ENCODE data around the gene RNF166. TPM values are rescaled to one million over a fixed set of nuclear protein-coding genes. Genes with fewer than 3 reads are reported as not detected.
A peak's percentile ranks its signal among the peaks of the same experiment; 100 is the strongest.

The RNF166 gene
- total RNA-seq, 2 experiments from 2014 or later = 124 to 174 TPM

DNA sequence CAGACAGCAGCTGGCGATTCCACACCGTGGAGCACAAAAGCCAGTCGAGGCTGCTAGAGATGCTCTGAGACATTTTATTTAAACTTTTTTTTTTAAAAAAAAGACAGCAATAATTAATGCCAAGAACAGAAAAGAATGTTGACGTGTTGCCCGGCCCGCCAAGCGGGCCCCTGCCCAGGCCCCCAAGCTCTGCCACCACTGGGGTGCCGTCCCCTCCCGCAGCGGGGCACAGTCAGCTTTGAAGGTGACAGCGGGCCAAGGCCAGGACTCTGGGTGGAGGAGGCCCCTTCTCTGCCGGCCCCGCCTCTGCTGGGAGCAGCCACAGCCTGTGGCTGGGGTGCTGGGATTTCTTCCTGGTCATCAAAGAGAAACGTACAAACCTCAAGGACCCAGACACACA is 9.8 kb downstream of the RNF166 start:
- DNase-seq = no peak
- no peak overlapping the region for H3K4me3 Mint-ChIP-seq
- no peaks in the 10 kb centered on the region for H3K27me3 Mint-ChIP-seq
- peaks cover 48% of the 10 kb centered on the region for H3K4me1 Mint-ChIP-seq
- H3K36me3 Mint-ChIP-seq = peaks cover 22% of the 10 kb centered on the region
- H3K9me3 Mint-ChIP-seq (ENCODE audit: low read depth) = no peaks in the 10 kb centered on the region
- CTCF ChIA-PET = interaction anchor here (0.7 to 2.6 kb wide), 2 partner anchors 15 to 106 kb away, joined by 3 to 8 read pairs; no protein-coding TSS in a partner anchor
- H3K27ac Mint-ChIP-seq = no peak overlapping the region
- ATAC-seq = no peak

DNA sequence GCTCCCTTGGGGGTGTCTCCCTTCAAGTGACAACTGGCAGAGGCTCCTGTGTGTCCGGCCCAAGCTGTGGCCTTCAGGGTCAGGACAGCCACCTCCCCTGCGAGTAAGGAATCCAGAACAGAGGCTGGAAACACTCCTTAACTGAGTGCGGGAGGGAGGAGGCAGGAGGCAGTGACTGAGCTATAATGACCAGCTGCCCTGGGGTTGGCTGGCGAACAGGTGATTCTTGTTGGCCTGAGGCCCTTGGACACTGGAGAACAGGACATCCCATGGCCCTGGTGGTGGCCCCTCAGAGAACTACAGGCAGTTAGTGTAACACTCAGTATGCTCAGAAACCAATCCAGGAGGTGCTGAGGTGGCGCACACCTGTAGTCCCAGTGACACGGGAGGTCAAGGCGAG is 10.5 kb downstream of the RNF166 start:
- Mint-ChIP-seq H3K9me3 (ENCODE audit: low read depth) (no peaks in the 10 kb centered on the region), H3K36me3 (peaks cover 22% of the 10 kb centered on the region), H3K4me3 (no peak overlapping the region), H3K4me1 (peaks cover 52% of the 10 kb centered on the region), H3K27ac (no peak overlapping the region), H3K27me3 (no peaks in the 10 kb centered on the region)
- DNase-seq (no peak), ATAC-seq (no peak)
- CTCF ChIA-PET = no interaction called here

- Mint-ChIP-seq H3K4me1 (peaks cover 52% of the 10 kb centered on the region), H3K4me3 (no peak overlapping the region), H3K27me3 (no peaks in the 10 kb centered on the region)
These were observed 11.0 kb downstream of the RNF166 start for GRCh38 chr16:88695218-88695617.

DNA sequence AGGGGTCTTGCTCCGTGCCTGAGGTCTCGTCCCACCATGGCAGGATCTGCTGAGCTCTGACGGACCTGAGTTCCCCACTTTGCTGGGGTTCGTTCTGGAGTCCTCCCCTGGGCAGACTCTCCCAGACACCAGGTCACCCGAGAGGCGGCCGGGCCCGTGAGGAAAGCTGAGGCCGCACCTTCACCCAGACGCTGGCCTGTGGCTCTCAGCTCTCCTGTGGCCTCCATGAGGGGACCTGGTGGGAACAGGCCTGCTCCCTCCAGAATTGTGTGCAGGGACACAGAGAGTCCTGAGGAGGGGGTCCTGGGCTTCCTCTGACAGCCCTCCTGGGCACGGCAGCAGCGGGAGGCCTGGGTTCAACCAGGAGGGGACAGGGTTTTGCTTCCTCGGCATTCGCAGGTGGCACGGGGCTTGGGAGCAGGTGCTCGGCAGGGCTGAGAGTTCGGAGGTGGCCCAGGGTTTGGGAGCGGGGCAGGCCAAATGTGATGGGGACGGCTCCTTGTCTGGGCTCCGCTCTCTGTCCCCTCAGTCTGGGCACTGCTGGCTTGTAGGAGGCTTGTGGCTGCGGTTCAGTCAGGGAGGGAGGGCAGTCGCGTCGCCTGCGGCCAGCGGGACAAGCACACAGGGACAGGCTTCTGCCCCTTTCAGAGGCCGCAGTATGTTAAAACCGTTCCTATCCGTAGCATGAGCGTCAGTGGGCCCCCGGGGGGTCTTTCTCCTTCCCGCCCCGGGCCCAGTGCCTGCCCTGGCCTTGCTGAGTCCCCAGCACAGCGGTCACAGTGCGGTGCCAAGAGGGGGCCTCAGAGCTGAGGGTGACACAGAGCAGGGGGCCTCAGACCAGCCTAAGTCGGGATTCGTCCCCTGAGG is 11.8 kb downstream of the RNF166 start:
- CTCF ChIA-PET = no interaction called here

More at GRCh38 chr16:88695218-88695617, 11.0 kb downstream of the RNF166 start:
- no peak for ATAC-seq
- no peak for DNase-seq
- Mint-ChIP-seq H3K9me3 (ENCODE audit: low read depth) (no peaks in the 10 kb centered on the region), H3K36me3 (peaks cover 22% of the 10 kb centered on the region), H3K27ac (no peak overlapping the region)
- CTCF ChIA-PET = no interaction called here

GRCh38 chr16:88693420-88694177 is 12.6 kb downstream of the RNF166 start:
- Mint-ChIP-seq H3K4me3 (no peak overlapping the region), H3K27ac (no peak overlapping the region), H3K4me1 (peaks cover 45% of the 10 kb centered on the region), H3K9me3 (ENCODE audit: low read depth) (no peaks in the 10 kb centered on the region), H3K27me3 (peaks cover 3% of the 10 kb centered on the region), H3K36me3 (peaks cover 13% of the 10 kb centered on the region)
- DNase-seq = no peak
- ATAC-seq = no peak
- CTCF ChIA-PET = no interaction called here

More for the DNA sequence above, 11.8 kb downstream of the RNF166 start:
- Mint-ChIP-seq H3K36me3 (peaks cover 15% of the 10 kb centered on the region), H3K4me3 (no peak overlapping the region), H3K9me3 (ENCODE audit: low read depth) (no peaks in the 10 kb centered on the region), H3K4me1 (peaks cover 47% of the 10 kb centered on the region), H3K27me3 (no peaks in the 10 kb centered on the region), H3K27ac (peak overlapping the region; percentile 24)
- ATAC-seq (no peak), DNase-seq (no peak)

GRCh38 chr16:88692861-88693260 is 13.3 kb downstream of the RNF166 start:
- Mint-ChIP-seq H3K27ac (peak overlapping the region; percentile 75), H3K36me3 (peaks cover 9% of the 10 kb centered on the region), H3K27me3 (peaks cover 4% of the 10 kb centered on the region), H3K4me1 (peaks cover 39% of the 10 kb centered on the region), H3K9me3 (ENCODE audit: low read depth) (no peaks in the 10 kb centered on the region), H3K4me3 (no peak overlapping the region)
- ATAC-seq (no peak), DNase-seq (no peak)
- CTCF ChIA-PET = interaction anchor here (2.5 kb wide), 1 partner anchor 11 kb away, joined by 6 read pairs; no protein-coding TSS in a partner anchor

- peak; percentile 68 for DNase-seq
- peaks cover 36% of the 10 kb centered on the region for H3K4me1 Mint-ChIP-seq
- peaks cover 4% of the 10 kb centered on the region for H3K27me3 Mint-ChIP-seq
- ATAC-seq = peak; percentile 55
- H3K27ac Mint-ChIP-seq = peak overlapping the region; percentile 75
- no peak overlapping the region for H3K4me3 Mint-ChIP-seq
- CTCF ChIA-PET = interaction anchor here (2.5 kb wide), 1 partner anchor 10 kb away, joined by 6 read pairs; no protein-coding TSS in a partner anchor
- peaks cover 4% of the 10 kb centered on the region for H3K36me3 Mint-ChIP-seq
- H3K9me3 Mint-ChIP-seq (ENCODE audit: low read depth) = no peaks in the 10 kb centered on the region
These were observed 14.2 kb downstream of the RNF166 start for GRCh38 chr16:88691924-88692560.

GRCh38 chr16:88691129-88691813 is 14.9 kb downstream of the RNF166 start:
- CTCF ChIA-PET = interaction anchor here (2.5 kb wide), 1 partner anchor 10 kb away, joined by 6 read pairs; no protein-coding TSS in a partner anchor
- H3K27ac Mint-ChIP-seq = peak overlapping the region; percentile 2
- H3K36me3 Mint-ChIP-seq = peaks cover 2% of the 10 kb centered on the region
- H3K4me1 Mint-ChIP-seq = peaks cover 38% of the 10 kb centered on the region
- DNase-seq (no peak), ATAC-seq (no peak)
- no peaks in the 10 kb centered on the region for H3K9me3 Mint-ChIP-seq (ENCODE audit: low read depth)
- H3K4me3 Mint-ChIP-seq = no peak overlapping the region
- peaks cover 4% of the 10 kb centered on the region for H3K27me3 Mint-ChIP-seq

- H3K4me3 Mint-ChIP-seq = no peak overlapping the region
- H3K4me1 Mint-ChIP-seq = peaks cover 38% of the 10 kb centered on the region
- CTCF ChIA-PET = interaction anchor here (2.5 kb wide), 1 partner anchor 9 kb away, joined by 6 read pairs; no protein-coding TSS in a partner anchor
- H3K9me3 Mint-ChIP-seq (ENCODE audit: low read depth) = no peaks in the 10 kb centered on the region
- peaks cover 4% of the 10 kb centered on the region for H3K27me3 Mint-ChIP-seq
- peak overlapping the region; percentile 2 for H3K27ac Mint-ChIP-seq
- ATAC-seq (no peak), DNase-seq (no peak)
- H3K36me3 Mint-ChIP-seq = no peaks in the 10 kb centered on the region
These were observed 15.7 kb downstream of the RNF166 start for GRCh38 chr16:88690341-88691128.

DNA sequence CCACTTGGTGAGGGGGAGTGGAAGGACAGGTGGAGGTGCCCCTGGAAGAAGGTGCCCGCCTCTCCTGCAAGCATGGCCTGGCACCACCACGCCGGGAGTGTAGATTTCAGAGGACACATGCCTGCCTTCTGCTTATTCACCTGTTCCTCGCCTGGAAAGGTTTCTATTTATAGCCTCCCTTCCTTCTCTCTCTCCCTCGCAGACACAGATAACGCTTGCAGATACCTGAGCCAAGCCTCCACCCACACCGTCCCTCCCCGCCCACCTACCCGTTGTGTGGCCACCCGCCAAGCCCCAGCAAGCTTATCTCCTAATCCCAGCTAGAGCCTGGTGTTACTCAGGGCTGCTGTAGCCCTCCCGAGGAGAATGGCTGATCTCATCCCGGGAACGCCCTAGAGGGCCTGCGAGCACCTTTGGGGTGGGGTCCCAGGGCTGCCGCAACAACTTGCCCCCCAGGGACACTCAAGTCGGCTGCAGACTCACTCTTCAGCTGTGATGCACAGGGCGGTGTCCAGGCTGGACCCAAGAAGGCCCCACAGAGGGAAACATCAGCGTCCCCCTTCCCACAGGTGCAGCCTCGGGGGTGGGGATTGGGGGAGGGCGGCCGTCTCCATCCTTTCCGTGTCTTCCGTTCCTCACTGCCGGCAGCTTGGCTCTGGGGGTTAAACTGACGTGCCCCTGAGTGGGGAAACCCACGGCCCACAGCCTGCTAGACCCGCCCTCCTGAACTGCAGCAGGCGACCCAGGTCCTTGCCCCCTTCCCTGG is 18.0 kb downstream of the RNF166 start:
- Mint-ChIP-seq H3K27me3 (peaks cover 4% of the 10 kb centered on the region), H3K36me3 (no peaks in the 10 kb centered on the region), H3K9me3 (ENCODE audit: low read depth) (no peaks in the 10 kb centered on the region), H3K4me3 (no peak overlapping the region), H3K4me1 (peaks cover 50% of the 10 kb centered on the region), H3K27ac (no peak overlapping the region)
- no peak for ATAC-seq
- no peak for DNase-seq
- CTCF ChIA-PET = interaction anchor here (0.8 to 4.7 kb wide), 3 partner anchors 14 to 76 kb away, joined by 3 to 58 read pairs (median 3); no protein-coding TSS in a partner anchor

DNA sequence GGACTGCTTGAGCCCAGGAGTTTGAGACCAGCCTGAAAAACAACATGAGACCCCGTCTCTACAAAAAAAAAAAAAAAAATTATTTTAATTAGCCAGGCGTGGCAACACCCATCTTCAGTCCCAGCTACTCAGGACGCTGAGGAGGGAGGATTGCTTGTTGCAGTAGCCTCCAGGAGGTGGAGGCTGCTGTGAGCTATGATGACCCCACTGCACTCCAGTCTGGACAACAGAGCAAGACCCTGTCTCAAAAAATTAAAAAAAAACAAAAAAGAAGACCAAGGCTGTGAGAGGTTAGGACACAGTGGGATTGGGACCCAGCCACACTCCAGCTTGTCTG is 18.6 kb downstream of the RNF166 start:
- H3K27me3 Mint-ChIP-seq = peaks cover 4% of the 10 kb centered on the region
- peaks cover 47% of the 10 kb centered on the region for H3K4me1 Mint-ChIP-seq
- no peaks in the 10 kb centered on the region for H3K9me3 Mint-ChIP-seq (ENCODE audit: low read depth)
- H3K4me3 Mint-ChIP-seq = no peak overlapping the region
- ATAC-seq (no peak), DNase-seq (no peak)
- CTCF ChIA-PET = interaction anchor here (0.8 to 4.7 kb wide), 4 partner anchors 15 to 117 kb away, joined by 3 to 58 read pairs (median 3); partner anchors contain the start of gene ZC3H18
- H3K36me3 Mint-ChIP-seq = no peaks in the 10 kb centered on the region
- H3K27ac Mint-ChIP-seq = no peak overlapping the region

DNA sequence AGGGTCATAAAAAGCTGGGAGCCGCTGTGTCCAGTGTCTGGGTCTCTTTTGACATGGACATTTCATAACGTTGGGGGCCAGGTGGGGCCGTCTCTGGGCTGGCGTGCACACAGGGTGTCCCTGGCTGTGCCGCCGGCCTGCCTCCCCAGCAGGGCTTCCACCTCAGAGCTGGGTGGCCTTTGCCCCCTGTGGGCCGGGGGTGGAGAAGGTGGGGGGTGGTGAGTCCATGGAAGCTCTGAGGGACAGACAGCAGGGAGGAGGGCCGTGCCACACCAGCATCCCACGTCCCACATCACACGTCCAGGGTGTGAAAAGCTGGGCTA is 19.0 kb downstream of the RNF166 start:
- Mint-ChIP-seq H3K27me3 (peaks cover 4% of the 10 kb centered on the region), H3K36me3 (peaks cover 2% of the 10 kb centered on the region), H3K9me3 (ENCODE audit: low read depth) (no peaks in the 10 kb centered on the region), H3K4me1 (peaks cover 46% of the 10 kb centered on the region), H3K27ac (no peak overlapping the region), H3K4me3 (no peak overlapping the region)
- DNase-seq = no peak
- no peak for ATAC-seq
- CTCF ChIA-PET = interaction anchor here (0.8 to 4.7 kb wide), 5 partner anchors 11 to 117 kb away, joined by 3 to 58 read pairs (median 3); partner anchors contain the start of gene ZC3H18

All from activated CD8-positive, alpha-beta memory T cell treated with anti-CD3 and anti-CD28 coated beads, Interleukin-2, amount 10 ng/mL, durations not matched to agents 7 days and 5 days (primary cell).